Cardiac septum (tissue), 1 donor: Measurements from ENCODE around the gene IGSF11. TPM values are rescaled to one million over a fixed set of nuclear protein-coding genes. Genes with fewer than 3 reads are reported as not detected.

Experiments
- DNase-seq: peaks from one replicate; pipeline ENCODE4 v3.0.0-alpha.2; 2020; ENCODE audit warnings: low spot score
- intact Hi-C: fragments of 100-400 bp; cut with DNase I; formaldehyde crosslinking; loops from one replicate; pipeline ENCODE4 v1.14.0; 2022
- total RNA-seq: library from RNA; stranded (reverse); fragmentation: NEBNext Ultra II Directional; extraction: Animal tissue kit (Norgen Biotek cat#: 25700); gene quantifications from one replicate; pipeline ENCODE4 v1.2.1, GENCODE V29; 2021
- donor health status: DM: no; HTN: no; CAD: no.

The IGSF11 gene
- total RNA-seq, 1 donor from 2014 or later = 1.8 TPM

DNA sequence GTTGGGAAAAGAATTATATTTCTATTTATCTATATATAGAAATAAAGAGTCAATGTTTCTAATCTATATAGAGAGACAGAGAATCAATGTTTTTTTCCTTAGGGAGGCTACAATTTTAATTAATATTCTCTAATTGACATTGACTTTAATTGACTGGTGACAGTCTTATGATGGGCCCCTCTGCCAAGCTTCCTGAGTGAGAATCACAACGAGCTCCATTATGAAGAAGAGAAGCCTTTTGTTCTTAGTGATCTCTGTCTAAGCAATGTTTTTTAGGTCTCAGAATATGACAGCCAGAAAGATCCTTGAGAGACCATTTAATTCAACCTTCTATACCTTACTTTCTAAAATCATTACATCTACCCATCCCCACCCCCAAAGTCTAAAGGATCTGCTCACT lies 70.9 kb downstream of the IGSF11 start:
- intact Hi-C loops = no loop called here

DNA sequence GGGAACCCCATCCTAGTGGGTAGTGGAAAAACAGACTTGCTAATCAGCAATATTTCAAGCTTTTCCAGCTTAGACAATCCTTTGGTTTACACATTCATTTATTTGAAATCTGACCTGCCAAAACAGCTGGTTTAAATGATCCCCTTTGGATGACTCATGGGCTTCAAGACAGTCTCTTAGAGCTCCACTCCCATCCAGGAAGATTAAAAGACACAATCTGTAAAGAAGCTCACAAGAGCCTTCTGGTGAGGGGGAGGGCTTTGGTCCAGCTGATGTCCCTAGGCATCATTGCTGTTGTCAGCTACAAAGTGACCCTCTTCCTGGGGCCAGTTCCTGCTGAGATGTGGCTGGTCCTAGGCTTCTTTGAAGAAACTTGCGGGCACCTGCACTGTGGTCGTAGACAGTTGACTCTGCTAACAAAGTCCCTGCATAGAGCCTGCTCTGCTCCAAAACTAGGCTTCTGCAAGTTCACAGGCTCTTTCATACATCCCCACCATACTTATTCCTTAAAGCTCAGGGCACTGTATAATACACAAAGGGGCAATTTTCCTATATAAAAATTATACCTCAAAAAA lies 73.7 kb downstream of the IGSF11 start:
- no peak for DNase-seq
- intact Hi-C loops = no loop called here

More for the DNA sequence above, 70.9 kb downstream of the IGSF11 start:
- DNase-seq = no peak

GRCh38 chr3:118955914-118956556 lies 78.6 kb downstream of the IGSF11 start:
- no peak for DNase-seq
- intact Hi-C loops = no loop called here

GRCh38 chr3:118951089-118951488 lies 83.6 kb downstream of the IGSF11 start:
- intact Hi-C loops = no loop called here
- no peak for DNase-seq

- DNase-seq = no peak
- intact Hi-C loops = no loop called here
These were observed 85.4 kb downstream of the IGSF11 start for GRCh38 chr3:118949113-118949760.

GRCh38 chr3:118948146-118948545 lies 86.5 kb downstream of the IGSF11 start:
- intact Hi-C loops = no loop called here
- DNase-seq = no peak

DNA sequence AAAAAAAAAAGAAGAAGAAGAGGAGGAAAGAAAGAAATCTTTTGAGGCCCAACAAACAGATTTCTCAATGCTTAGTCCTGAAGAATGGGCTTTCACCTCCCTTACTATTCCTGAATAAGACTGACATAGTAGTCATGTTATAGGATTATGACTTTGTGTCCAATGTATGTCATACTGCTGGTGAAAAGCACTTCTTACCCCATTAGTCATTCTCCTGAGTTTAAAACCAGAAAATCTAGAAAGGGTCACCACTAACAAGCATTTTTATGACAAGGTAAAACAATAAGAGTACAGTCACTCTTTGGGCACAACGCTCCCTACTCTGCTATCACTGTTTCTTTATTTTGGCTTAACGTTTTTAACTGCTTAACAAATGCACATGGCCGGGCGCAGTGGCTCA lies 88.2 kb downstream of the IGSF11 start:
- no peak for DNase-seq
- intact Hi-C loops = no loop called here

DNA sequence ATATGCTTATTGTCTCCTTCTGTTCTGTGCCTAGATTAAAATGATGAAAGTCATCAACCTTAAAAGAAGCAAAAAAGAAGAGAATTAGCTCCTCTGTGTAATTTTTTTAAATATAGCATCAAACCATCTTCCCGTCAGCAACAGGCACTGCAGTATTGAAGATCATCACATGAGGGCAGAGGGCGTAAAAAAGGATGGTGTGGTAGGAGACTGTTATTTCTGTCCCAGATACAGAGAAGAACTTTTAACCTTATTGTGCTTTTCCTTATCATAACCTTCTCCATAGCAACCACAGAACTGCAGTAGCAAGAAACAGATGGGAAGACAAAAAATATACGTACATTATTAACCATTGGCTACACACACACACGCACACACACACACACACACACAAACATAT lies 88.8 kb downstream of the IGSF11 start:
- no peak for DNase-seq
- intact Hi-C loops = no loop called here

DNA sequence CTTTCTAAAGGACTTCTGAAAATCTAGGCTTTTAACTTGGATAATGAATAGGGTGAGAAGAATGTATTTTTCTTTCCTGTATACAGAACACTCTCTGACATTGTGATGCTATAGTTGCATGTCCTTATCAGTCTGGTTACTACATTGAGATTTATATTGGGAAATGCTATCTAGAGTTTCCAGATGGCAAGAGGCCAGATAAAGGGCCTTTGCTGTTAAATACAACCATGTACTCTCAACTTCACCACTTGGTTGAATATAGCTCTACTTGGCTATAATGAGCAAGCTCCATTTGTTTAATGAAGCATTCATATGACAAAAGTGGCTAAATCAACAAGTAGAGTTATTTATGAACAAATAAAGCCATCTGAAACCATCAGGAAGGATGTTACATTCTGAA lies 91.0 kb downstream of the IGSF11 start:
- intact Hi-C loops = no loop called here
- DNase-seq = no peak

GRCh38 chr3:118942671-118943070 lies 92.0 kb downstream of the IGSF11 start:
- no peak for DNase-seq
- intact Hi-C loops = no loop called here

GRCh38 chr3:118942195-118942594 lies 92.5 kb downstream of the IGSF11 start:
- intact Hi-C loops = no loop called here
- DNase-seq = no peak

DNA sequence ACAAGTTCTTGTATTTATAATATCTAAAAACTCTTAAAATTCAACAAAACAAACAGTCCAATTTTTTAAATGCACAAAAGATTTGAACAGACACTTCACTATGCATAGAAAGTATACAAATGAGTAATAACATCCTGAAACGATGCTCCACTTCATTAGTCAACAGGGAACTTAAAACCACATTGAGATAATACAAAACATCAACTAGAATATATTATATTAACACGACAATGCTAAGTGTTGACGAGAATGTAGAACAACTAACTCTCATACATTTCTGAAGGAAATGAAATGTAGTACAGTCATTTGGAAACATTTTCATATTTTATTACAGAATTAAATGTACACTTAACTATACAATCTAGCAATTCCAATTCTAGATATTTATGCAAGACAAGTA lies 93.4 kb downstream of the IGSF11 start:
- no peak for DNase-seq
- intact Hi-C loops = no loop called here

- intact Hi-C loops = no loop called here
- no peak for DNase-seq
These were observed 96.3 kb downstream of the IGSF11 start for GRCh38 chr3:118938183-118938961.

DNA sequence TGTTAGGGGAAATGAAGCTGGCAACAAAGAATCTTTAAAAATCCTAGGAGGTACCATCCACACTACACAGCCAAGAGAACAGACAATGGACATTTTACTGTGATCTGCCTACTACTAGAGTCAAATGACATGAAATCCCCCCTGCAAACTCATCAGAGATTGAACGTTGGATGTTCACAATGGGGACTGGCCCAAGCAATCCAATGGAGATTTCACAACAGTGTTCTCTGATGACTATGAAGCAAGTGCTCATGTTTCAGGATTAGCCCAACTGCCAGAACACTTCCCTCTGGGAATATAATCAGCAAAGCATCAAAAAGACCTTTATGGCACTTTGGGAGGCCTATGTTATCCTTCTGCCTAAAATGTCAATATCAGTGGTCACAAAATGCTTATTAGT lies 97.8 kb downstream of the IGSF11 start:
- DNase-seq = no peak
- intact Hi-C loops = no loop called here

DNA sequence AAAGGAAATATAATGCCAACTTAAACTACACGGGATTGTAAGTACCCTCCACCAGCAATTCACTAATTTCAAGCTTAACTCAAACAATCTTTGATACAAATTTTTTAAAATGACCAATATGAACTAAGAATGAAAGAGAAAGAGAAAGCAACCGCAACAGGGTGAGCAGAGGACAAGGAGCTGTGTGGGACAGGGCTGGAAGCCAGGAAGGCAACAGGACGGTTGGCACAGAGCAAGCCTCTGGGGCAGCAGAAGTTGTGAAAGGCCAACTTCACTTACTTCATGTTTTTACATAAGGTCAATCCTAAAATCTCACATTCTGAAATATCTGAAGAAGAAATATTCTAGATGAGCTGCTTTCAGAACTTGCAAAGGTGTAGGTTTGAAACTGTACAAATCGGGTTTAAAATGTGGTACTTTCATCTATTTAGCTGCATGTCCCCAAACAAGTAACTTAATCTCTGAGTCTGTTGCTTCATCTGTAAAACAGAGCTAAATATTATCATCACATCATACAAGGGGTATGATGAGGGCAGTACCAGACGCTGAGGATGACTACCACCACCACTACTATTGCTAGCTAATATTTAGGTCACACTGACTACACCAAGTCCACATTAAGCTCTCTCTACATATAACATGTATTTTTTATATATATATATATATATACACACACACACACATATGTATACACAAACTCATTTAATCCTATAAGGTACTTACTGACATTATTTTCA lies 101.7 kb downstream of the IGSF11 start:
- intact Hi-C loops = no loop called here

DNA sequence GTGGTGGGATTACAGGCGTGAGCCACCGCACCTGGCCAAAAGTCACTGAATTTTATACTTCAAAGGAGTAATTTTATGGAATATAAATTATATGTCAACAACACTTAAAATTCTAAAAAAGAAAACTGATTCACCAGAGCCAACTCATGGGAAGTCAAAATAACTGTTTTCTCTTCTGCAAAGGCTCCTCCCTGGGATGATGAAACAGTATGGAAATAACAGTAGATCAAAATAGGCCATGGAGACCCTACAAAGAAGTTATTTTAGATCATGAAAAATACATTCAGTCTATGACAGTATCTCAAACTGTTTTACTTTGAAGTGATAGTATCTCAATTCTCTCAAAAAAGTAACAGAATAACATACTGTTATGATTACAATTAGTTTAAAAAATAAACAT lies 102.7 kb downstream of the IGSF11 start:
- intact Hi-C loops = no loop called here

More for the DNA sequence above, 101.7 kb downstream of the IGSF11 start:
- no peak for DNase-seq

GRCh38 chr3:118927449-118927848 lies 107.2 kb downstream of the IGSF11 start:
- intact Hi-C loops = no loop called here
- no peak for DNase-seq

More for the DNA sequence above, 102.7 kb downstream of the IGSF11 start:
- DNase-seq = no peak

DNA sequence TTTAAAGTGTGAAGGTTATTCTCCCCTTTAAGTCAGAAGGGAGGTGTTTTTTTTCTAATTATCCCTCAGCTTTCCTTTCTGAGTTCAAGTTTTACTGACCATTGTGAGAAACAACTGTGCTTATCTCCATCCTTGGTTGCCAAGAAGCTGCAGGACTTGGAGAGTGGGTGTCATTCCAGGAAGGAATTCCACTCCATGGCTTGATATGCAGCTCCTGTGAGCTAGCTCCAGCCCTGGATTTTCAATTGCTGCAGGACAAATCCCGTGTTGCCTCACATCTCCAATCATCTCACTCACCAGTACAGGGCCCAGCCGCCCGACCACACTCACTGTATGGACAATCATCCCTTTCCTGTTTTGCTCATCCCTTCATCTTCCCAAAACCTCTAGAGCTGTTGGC lies 122.5 kb downstream of the IGSF11 start:
- no peak for DNase-seq
- intact Hi-C loops = no loop called here

DNA sequence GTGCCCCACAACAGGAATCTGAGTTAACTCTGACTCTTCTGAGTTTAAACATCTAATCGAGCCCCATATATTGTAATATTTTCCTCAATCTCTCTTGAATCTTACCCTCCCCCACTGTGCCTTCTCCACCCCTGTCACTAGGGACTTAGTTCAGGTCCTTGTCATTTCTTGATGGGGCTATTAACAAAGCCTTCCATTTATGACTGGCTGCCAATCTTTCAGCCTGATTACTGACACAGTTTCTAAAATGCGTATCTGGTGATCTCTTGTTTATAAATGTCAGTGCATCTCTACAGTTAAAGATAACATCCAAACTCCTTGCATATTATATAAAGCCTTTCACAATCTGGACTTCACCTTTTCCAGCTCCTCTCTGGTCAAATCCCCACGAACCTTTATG lies 124.3 kb downstream of the IGSF11 start:
- no peak for DNase-seq
- intact Hi-C loops = no loop called here

DNA sequence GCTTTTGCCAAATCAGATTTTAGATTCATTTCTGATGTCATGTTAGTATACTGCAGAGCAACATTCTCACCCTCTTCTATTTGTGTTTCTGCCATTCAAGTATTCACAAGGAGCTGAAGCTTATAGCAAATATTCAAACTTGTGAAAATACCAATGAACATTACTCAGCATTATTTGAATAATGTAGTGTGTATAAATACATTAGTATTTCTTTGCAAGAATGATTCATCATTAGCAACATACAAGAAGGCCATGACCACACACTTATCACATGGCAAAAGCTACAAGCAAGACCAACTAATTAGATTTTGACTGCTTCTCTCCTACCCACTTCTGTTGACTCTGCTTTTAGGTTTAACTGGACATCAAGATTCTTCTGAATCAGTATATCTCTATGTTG lies 124.9 kb downstream of the IGSF11 start:
- intact Hi-C loops = no loop called here
- no peak for DNase-seq
